A549 (cell line): ENCODE results near the gene SLU7. TPM values are rescaled to one million over a fixed set of nuclear protein-coding genes. Genes with fewer than 3 reads are reported as not detected.

Source experiments
- ATAC-seq, 2 experiments: fragments of 200-7000 bp in 1 of 2; fragments of >200 bp in 1 of 2; cut with Nextera tagmentation in 1 of 2; cut with Tn5 transposase in 1 of 2; 3 replicates each; pipeline versions ENCODE4 v1.8.0 to v1.9.1; 2018 to 2020; ENCODE audit warnings: mild to moderate bottlenecking in 1 of 2, moderate library complexity in 1 of 2
- CTCF ChIA-PET: fragments of 300-600 bp; sonication (Branson Sonifier 250); formaldehyde crosslinking; extraction: SDS; loops from one replicate; lab custom pipeline; 2021; ENCODE audit warnings: antibody characterized with exemption, inconsistent platforms; lab: Yijun Ruan, JAX
- POLR2A ChIA-PET: fragments of 350-600 bp; formaldehyde crosslinking; extraction: SDS; loops from one replicate; lab custom pipeline; 2021; ENCODE audit warnings: antibody characterized with exemption, inconsistent platforms; lab: Yijun Ruan, JAX
- DNase-seq, 2 experiments: peaks; one replicate each; pipeline versions ENCODE4 v3.0.0 to v3.0.0-alpha.2; 2011 to 2016; ENCODE audit warnings: low read depth in 1 of 2, low spot score in 1 of 2
- FAIRE-seq: peaks from 2 replicates; lab custom pipeline; 2011; peaks lifted over from hg19 to GRCh38; lab: Jason Lieb, UNC
- H3K27ac ChIP-seq, 2 experiments: fragments of >200 bp; sonication (Bioruptor Twin); formaldehyde crosslinking; 3 replicates each; pipeline ENCODE4 v1.5.1; 2016 to 2017
- H3K4me1 ChIP-seq: fragments of >200 bp; sonication (Bioruptor Twin); formaldehyde crosslinking; 3 replicates; pipeline ENCODE4 v1.6.1; 2016
- H3K4me2 ChIP-seq: fragments of >200 bp; sonication (Bioruptor Twin); formaldehyde crosslinking; 3 replicates; pipeline ENCODE4 v1.6.1; 2016
- H3K4me3 ChIP-seq: fragments of >200 bp; sonication (Bioruptor Twin); formaldehyde crosslinking; 3 replicates; pipeline ENCODE4 v1.5.1; 2016
- H3K9me3 ChIP-seq: fragments of >200 bp; sonication (Bioruptor Twin); formaldehyde crosslinking; 3 replicates; pipeline ENCODE4 v1.6.1; 2016
- BHLHE40 ChIP-seq: IDR thresholded peaks from 2 replicates; pipeline ENCODE4 v1.6.1; 2012; ENCODE audit warnings: low read depth, low read length, inconsistent platforms
- CHD4 ChIP-seq: fragments of 200-600 bp; sonication (generic); IDR thresholded peaks from 2 replicates; pipeline ENCODE4 v1.6.1; 2016; ENCODE audit warnings: antibody characterized with exemption, mild to moderate bottlenecking, borderline replicate concordance
- EHMT2 ChIP-seq: fragments of 200-600 bp; sonication (generic); IDR thresholded peaks from 2 replicates; pipeline ENCODE4 v1.6.1; 2016; ENCODE audit warnings: antibody characterized with exemption, low read depth, mild to moderate bottlenecking, moderate library complexity
- ESRRA ChIP-seq: fragments of 150-350 bp; IDR thresholded peaks from 2 replicates; pipeline ENCODE4 v1.6.1; 2014; ENCODE audit warnings: mild to moderate bottlenecking, low read length, borderline replicate concordance
- FOSL2 ChIP-seq, 2 experiments: fragments of 450-650 bp in 1 of 2; fragments of >200 bp in 1 of 2; sonication (Bioruptor Twin) in 1 of 2; formaldehyde crosslinking; IDR thresholded peaks; 2 replicates each; pipeline versions ENCODE4 v1.5.0 to v1.6.1; 2016 to 2020; ENCODE audit warnings: mild to moderate bottlenecking in 1 of 2, moderate library complexity in 1 of 2
- FOXS1 ChIP-seq: fragments of 250-450 bp; sonication (Bioruptor Pico); IDR thresholded peaks from 2 replicates; pipeline ENCODE4 v1.5.0; 2020; ENCODE audit warnings: mild to moderate bottlenecking, moderate library complexity
- HDAC2 ChIP-seq: fragments of 200-600 bp; sonication (generic); IDR thresholded peaks from 2 replicates; pipeline ENCODE4 v1.6.1; 2016
- HOXB13 ChIP-seq: fragments of 250-450 bp; sonication (Bioruptor Pico); IDR thresholded peaks from 2 replicates; pipeline ENCODE4 v1.5.0; 2020; ENCODE audit warnings: low read depth, mild to moderate bottlenecking, moderate library complexity
- HOXB5 ChIP-seq: fragments of 250-450 bp; sonication (Bioruptor Pico); IDR thresholded peaks from 2 replicates; pipeline ENCODE4 v1.5.0; 2020; ENCODE audit warnings: mild to moderate bottlenecking, moderate library complexity
- JUN ChIP-seq, 2 experiments: fragments of >200 bp; sonication (Bioruptor Twin); formaldehyde crosslinking; IDR thresholded peaks; 2 replicates in 1 of 2; 3 replicates in 1 of 2; pipeline ENCODE4 v1.6.1; 2016 to 2017
- KDM1A ChIP-seq: fragments of 200-600 bp; sonication (generic); IDR thresholded peaks from 2 replicates; pipeline ENCODE4 v1.6.1; 2016; ENCODE audit warnings: low read depth, mild to moderate bottlenecking
- KDM5A ChIP-seq: fragments of 200-600 bp; sonication (generic); IDR thresholded peaks from 2 replicates; pipeline ENCODE4 v1.6.1; 2016; ENCODE audit warnings: antibody characterized with exemption, mild to moderate bottlenecking
- MAFK ChIP-seq: fragments of 450-650 bp; IDR thresholded peaks from 2 replicates; pipeline ENCODE4 v1.6.1; 2014; ENCODE audit not compliant: partially characterized antibody
- MAZ ChIP-seq: fragments of 150-350 bp; IDR thresholded peaks from 2 replicates; pipeline ENCODE4 v1.6.1; 2014; ENCODE audit warnings: antibody characterized with exemption, low read depth, low read length, borderline replicate concordance
- MYC ChIP-seq: IDR thresholded peaks from 2 replicates; pipeline ENCODE4 v1.6.1; 2012; ENCODE audit warnings: mild to moderate bottlenecking, inconsistent platforms, low read length, improper control_type of control experiment, borderline replicate concordance
- POLR2AphosphoS2 ChIP-seq: conservative IDR thresholded peaks from 2 replicates; pipeline ENCODE4 v1.6.1; 2012; ENCODE audit warnings: low read length, improper control_type of control experiment, inconsistent platforms
- RNF2 ChIP-seq: fragments of 200-600 bp; sonication (generic); IDR thresholded peaks from 2 replicates; pipeline ENCODE4 v1.6.1; 2016; ENCODE audit warnings: low read depth, mild to moderate bottlenecking, antibody characterized with exemption, moderate library complexity, borderline replicate concordance
- SMC3 ChIP-seq: fragments of >200 bp; sonication (Bioruptor Twin); formaldehyde crosslinking; IDR thresholded peaks from 3 replicates; pipeline ENCODE4 v1.6.1; 2018; ENCODE audit warnings: inconsistent platforms
- SREBF2 ChIP-seq: fragments of 450-650 bp; IDR thresholded peaks from 2 replicates; pipeline ENCODE4 v1.6.1; 2014; ENCODE audit warnings: mild to moderate bottlenecking, moderate library complexity
- TP53 ChIP-seq: fragments of 250-450 bp; sonication (Bioruptor Pico); IDR thresholded peaks from 2 replicates; pipeline ENCODE4 v1.5.0; 2021; ENCODE audit warnings: mild to moderate bottlenecking, moderate library complexity
- ZC3H11A ChIP-seq: fragments of 450-650 bp; IDR thresholded peaks from 2 replicates; pipeline ENCODE4 v1.6.1; 2014; ENCODE audit warnings: antibody characterized with exemption, mild to moderate bottlenecking
- ZFP36 ChIP-seq: fragments of 450-650 bp; IDR thresholded peaks from 2 replicates; pipeline ENCODE4 v1.6.1; 2014; ENCODE audit warnings: borderline replicate concordance; ENCODE audit not compliant: partially characterized antibody
- ZNF302 ChIP-seq: fragments of 250-450 bp; sonication (Bioruptor Pico); IDR thresholded peaks from 2 replicates; pipeline ENCODE4 v1.9.0; 2021; ENCODE audit warnings: inconsistent platforms, mild to moderate bottlenecking, moderate library complexity
- WGBS: methylation state at CpG from one replicate; pipeline ENCODE4 v1.1.6; 2017; ENCODE audit errors: missing lambda C conversion rate; 5-methylcytosine and 5-hydroxymethylcytosine counted together
- polyA plus RNA-seq, 4 experiments: library from polyadenylated mRNA; depleted of rRNA in 3 of 4; stranded (reverse); fragments of >200 nt; fragmentation: RNase III in 1 of 4; extraction: RNeasy Plus Mini Kit Qiagen cat#74134 plus additional on column Dnase treatment in 1 of 4; gene quantifications; 2 replicates in 3 of 4; 3 replicates in 1 of 4; pipeline ENCODE4 v1.2.3, GENCODE V29; 2011 to 2017
- TF ChIP-seq, protein P1 (sequence below): IDR thresholded peaks from 2 replicates; pipeline ENCODE4 v1.6.1; 2012; ENCODE audit warnings: low read depth, borderline replicate concordance
- TF ChIP-seq, protein P2 (sequence below): fragments of >200 bp; sonication (Bioruptor Twin); formaldehyde crosslinking; IDR thresholded peaks from 3 replicates; pipeline ENCODE4 v1.5.1; 2016

SLU7 gene
- polyA plus RNA-seq, 2 of the 4 experiments (the other 2 are of a cell fraction), result 67.0 to 75.5 TPM

GRCh38 chr5:160435532-160435931 is 16.7 kb upstream of the SLU7 start:
- H3K4me1 ChIP-seq, result no peaks in the 10 kb centered on the region
- ChIA-PET POLR2A (no interaction called here), CTCF (no interaction called here)
- no peak for TF ChIP-seq JUN (IDR thresholded peaks at IDR 0.05)
- FAIRE-seq (no peak), DNase-seq (no peak), ATAC-seq (no peak)
- no peak overlapping the region for H3K4me2 ChIP-seq
- WGBS, result 39% methylated on average over 1 of the region's 1 CpG
- no peak overlapping the region for H3K27ac ChIP-seq
- H3K9me3 ChIP-seq, result no peaks in the 10 kb centered on the region
- no peak overlapping the region for H3K4me3 ChIP-seq

- ATAC-seq (no peak), FAIRE-seq (no peak), DNase-seq (no peak)
- TF ChIP-seq MAZ (no peak), ZC3H11A (no peak), BHLHE40 (no peak), CHD4 (no peak), HOXB5 (CRISPR knock-in tag) (no peak), ESRRA (no peak), POLR2AphosphoS2 (no peak), HDAC2 (no peak), TP53 (CRISPR knock-in tag) (no peak), ZFP36 (no peak), SMC3 (no peak)
- TF ChIP-seq, protein P1, sequence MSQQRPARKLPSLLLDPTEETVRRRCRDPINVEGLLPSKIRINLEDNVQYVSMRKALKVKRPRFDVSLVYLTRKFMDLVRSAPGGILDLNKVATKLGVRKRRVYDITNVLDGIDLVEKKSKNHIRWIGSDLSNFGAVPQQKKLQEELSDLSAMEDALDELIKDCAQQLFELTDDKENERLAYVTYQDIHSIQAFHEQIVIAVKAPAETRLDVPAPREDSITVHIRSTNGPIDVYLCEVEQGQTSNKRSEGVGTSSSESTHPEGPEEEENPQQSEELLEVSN, result no peak
- no peak overlapping the region for H3K4me3 ChIP-seq
- H3K4me1 ChIP-seq, result no peaks in the 10 kb centered on the region
- H3K4me2 ChIP-seq, result no peak overlapping the region
- no peak overlapping the region for H3K27ac ChIP-seq
- H3K9me3 ChIP-seq, result no peaks in the 10 kb centered on the region
- WGBS, result 79% methylated on average over 9 of the region's 9 CpGs
- CTCF ChIA-PET, result no interaction called here
- POLR2A ChIA-PET, result no interaction called here
Observed at GRCh38 chr5:160434022-160434531, 15.2 kb upstream of the SLU7 start.

DNA sequence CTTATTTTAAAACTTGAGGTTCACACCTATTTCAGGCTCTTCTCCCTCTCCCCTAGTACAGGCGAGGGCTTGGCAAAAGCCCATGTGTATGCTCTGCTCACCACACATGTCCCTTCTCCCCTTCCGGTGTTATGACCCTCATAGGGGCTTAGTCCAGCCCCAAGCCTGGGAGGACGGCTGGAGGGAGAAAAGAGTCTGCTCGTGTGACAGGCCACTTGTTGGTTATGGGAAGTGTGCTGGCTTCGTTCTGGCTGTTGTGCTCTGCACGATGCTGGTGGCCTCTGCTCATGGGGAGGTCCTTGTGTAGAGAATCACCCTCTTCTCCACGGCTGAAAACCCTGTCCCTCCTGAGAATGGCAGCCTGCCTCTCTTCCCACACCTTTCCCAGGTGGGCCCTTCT is 13.9 kb upstream of the SLU7 start:
- POLR2A ChIA-PET, result no interaction called here
- DNase-seq, result no peak
- Histone ChIP-seq H3K4me3 (no peak overlapping the region), H3K9me3 (no peaks in the 10 kb centered on the region), H3K4me2 (no peak overlapping the region), H3K4me1 (no peaks in the 10 kb centered on the region), H3K27ac (no peak overlapping the region)
- 61% methylated on average over 7 of the region's 7 CpGs for WGBS
- TF ChIP-seq EHMT2 (no peak), ZNF302 (CRISPR knock-in tag) (no peak), HOXB13 (no peak), SMC3 (no peak), MYC (no peak), FOSL2 (IDR thresholded peaks at IDR 0.05) (no peak), FOSL2 (CRISPR knock-in tag; IDR thresholded peaks at IDR 0.05) (no peak), ZFP36 (no peak), HDAC2 (no peak), MAFK (no peak), KDM1A (no peak), KDM5A (no peak), SREBF2 (no peak), POLR2AphosphoS2 (no peak), RNF2 (no peak), TP53 (CRISPR knock-in tag) (no peak), FOXS1 (CRISPR knock-in tag) (no peak)
- TF ChIP-seq, protein P2, sequence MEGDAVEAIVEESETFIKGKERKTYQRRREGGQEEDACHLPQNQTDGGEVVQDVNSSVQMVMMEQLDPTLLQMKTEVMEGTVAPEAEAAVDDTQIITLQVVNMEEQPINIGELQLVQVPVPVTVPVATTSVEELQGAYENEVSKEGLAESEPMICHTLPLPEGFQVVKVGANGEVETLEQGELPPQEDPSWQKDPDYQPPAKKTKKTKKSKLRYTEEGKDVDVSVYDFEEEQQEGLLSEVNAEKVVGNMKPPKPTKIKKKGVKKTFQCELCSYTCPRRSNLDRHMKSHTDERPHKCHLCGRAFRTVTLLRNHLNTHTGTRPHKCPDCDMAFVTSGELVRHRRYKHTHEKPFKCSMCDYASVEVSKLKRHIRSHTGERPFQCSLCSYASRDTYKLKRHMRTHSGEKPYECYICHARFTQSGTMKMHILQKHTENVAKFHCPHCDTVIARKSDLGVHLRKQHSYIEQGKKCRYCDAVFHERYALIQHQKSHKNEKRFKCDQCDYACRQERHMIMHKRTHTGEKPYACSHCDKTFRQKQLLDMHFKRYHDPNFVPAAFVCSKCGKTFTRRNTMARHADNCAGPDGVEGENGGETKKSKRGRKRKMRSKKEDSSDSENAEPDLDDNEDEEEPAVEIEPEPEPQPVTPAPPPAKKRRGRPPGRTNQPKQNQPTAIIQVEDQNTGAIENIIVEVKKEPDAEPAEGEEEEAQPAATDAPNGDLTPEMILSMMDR, result no peak
- CTCF ChIA-PET, result no interaction called here
- no peak for FAIRE-seq
- no peak; a peak in 1 of 6 replicates for ATAC-seq
